GM21367 (cell line): Measurements from ENCODE around the gene PLB1.

Experiments
- ATAC-seq: cut with Tn5 transposase; IDR thresholded peaks from one replicate; pipeline ENCODE4 v1.9.1; 2021; ENCODE audit not compliant: unreplicated experiment

The PLB1 gene, protein sequence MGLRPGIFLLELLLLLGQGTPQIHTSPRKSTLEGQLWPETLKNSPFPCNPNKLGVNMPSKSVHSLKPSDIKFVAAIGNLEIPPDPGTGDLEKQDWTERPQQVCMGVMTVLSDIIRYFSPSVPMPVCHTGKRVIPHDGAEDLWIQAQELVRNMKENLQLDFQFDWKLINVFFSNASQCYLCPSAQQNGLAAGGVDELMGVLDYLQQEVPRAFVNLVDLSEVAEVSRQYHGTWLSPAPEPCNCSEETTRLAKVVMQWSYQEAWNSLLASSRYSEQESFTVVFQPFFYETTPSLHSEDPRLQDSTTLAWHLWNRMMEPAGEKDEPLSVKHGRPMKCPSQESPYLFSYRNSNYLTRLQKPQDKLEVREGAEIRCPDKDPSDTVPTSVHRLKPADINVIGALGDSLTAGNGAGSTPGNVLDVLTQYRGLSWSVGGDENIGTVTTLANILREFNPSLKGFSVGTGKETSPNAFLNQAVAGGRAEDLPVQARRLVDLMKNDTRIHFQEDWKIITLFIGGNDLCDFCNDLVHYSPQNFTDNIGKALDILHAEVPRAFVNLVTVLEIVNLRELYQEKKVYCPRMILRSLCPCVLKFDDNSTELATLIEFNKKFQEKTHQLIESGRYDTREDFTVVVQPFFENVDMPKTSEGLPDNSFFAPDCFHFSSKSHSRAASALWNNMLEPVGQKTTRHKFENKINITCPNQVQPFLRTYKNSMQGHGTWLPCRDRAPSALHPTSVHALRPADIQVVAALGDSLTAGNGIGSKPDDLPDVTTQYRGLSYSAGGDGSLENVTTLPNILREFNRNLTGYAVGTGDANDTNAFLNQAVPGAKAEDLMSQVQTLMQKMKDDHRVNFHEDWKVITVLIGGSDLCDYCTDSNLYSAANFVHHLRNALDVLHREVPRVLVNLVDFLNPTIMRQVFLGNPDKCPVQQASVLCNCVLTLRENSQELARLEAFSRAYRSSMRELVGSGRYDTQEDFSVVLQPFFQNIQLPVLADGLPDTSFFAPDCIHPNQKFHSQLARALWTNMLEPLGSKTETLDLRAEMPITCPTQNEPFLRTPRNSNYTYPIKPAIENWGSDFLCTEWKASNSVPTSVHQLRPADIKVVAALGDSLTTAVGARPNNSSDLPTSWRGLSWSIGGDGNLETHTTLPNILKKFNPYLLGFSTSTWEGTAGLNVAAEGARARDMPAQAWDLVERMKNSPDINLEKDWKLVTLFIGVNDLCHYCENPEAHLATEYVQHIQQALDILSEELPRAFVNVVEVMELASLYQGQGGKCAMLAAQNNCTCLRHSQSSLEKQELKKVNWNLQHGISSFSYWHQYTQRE (N-terminal part only)

DNA sequence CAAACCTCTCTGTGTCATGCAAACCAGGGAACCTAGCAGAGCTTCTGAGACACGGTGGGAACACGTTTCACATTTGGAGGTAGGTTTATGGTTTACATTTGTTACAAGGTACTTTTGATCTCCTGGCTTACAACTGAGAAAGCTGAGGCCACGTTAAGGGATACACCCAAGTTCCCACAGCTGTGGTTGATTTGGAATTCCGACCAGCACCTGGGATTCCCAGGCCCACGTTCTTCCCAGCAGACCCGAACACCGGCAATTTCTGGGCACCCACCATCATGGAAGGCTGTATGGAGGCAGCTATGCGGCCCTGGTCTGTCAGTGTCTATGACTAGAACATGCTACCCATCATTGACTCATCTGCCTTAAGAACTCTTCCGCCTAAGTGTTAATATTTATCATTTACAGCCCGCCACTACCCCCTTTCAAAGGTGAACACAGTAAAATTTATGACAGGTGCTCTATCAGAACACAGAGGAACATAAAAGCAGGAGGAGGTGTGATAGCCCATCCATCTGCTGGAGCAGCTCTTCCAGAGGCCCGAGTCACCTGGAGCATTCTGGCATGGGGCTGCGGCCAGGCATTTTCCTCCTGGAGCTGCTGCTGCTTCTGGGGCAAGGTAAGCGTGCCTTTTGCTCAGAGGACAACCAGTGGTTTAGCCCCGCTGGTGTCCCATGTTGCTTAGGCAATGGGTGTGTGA lies at the start of gene PLB1:
Gene PLB1, plus strand, starts transcription at position 510 of the 700 bp plus-strand sequence. Its CDS starts 55 bp downstream, at position 565.
- ATAC-seq: no peak

- ATAC-seq: no peak
These were observed 49.3 kb upstream of the PLB1 start for GRCh38 chr2:28446531-28446930.

- ATAC-seq: no peak
These were observed 48.8 kb upstream of the PLB1 start for GRCh38 chr2:28447086-28447485.

DNA sequence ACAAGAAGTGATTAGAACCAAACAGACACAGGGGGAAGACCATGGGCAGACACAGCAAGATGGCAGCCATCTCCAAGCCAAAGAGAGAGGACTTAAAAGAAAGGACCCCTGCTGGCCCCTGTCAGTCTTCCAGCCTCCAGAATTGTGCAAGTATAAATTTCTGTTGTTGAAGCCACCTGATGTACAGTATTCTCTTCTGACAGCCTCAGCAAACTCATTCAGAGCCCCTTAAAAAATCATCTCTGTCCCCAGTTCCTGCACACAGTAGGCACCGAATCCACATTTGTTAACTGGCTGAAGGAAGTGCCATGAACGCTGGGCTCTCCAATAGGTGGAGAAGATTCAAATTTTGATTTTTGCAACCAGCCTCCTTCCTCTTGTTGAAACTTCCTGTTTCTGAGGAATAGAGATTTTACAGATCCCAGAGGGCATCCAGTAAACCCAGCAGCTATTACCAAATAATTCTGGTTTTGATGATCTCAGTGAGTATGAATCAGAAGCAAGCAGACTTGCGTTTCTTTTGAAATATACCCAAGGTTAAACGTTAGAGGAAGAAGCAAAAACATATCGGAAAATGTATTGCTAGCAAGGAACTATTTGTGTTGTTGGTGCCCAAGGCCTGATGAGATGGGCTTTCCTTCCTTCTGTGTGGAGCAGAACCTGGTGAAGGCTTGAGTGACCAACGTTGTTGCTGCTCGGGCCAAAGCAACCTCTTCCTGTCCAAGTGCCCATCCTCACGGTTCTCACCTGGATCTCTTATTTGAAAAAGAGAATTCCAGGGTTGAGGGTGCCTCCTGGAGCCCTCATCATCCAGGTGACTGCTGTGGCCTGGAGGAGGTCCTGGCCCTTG lies 47.7 kb upstream of the PLB1 start:
- ATAC-seq: no peak

DNA sequence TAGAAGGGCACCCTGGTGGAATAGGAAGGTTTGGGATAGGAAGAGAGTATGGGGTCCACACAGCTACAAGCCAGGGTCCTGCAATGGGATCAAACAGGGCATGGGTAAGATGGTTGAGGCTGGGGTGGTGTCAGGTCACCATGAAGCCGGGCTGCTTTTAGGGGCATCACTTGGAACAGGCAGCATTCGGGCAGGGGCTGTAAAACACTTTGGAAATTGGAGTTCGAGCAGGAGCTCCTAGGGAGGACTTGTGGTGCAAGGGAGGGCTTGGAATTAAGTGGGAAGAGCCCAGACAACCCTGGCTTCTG lies 47.1 kb upstream of the PLB1 start:
- no peak for ATAC-seq

- no peak for ATAC-seq
These were observed 46.8 kb upstream of the PLB1 start for GRCh38 chr2:28449126-28449487.

DNA sequence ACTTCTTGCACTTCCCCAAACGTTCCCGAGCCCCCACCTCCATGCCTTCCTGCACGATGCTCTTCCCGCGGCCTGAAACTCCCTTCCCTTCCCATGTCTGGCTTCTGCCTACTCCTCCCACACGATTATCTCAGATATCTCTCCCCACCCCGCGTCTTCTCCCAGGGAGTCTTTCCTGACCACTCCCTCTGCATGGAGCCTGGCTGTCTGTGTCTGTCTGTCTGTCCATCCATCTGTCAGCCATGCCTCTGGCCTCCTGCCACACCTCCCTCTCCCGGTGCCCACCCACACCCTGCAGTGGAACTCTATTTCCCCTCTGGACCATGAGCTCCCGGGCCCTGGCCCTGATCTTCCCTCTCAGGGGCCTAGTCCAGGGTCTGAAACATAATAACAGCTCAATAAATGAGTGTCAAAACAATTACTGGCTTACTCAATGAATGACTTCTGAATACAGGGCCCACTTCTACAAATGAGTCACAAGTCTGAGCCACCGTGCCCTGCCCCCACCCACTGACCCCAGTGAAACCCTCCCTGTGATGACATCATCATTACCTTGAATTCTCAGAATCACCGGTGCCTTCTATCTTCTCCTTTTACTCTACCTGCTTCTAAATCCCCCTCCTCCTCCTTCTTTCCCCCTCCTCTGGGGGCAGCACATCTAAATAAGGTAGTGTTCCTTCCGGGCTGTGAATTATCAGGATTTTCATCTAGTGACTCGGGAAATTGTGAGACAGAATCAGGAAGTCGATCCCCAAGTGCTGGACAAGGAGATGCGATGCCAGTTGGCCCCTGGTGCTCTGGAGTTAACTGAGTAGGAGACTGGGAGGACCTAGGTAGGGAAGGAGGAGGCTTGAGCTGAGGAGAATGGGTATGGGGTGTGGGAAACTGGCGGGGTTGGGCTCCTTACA lies 46.1 kb upstream of the PLB1 start:
- ATAC-seq: no peak

GRCh38 chr2:28450901-28451565 lies 44.8 kb upstream of the PLB1 start:
- ATAC-seq: no peak

DNA sequence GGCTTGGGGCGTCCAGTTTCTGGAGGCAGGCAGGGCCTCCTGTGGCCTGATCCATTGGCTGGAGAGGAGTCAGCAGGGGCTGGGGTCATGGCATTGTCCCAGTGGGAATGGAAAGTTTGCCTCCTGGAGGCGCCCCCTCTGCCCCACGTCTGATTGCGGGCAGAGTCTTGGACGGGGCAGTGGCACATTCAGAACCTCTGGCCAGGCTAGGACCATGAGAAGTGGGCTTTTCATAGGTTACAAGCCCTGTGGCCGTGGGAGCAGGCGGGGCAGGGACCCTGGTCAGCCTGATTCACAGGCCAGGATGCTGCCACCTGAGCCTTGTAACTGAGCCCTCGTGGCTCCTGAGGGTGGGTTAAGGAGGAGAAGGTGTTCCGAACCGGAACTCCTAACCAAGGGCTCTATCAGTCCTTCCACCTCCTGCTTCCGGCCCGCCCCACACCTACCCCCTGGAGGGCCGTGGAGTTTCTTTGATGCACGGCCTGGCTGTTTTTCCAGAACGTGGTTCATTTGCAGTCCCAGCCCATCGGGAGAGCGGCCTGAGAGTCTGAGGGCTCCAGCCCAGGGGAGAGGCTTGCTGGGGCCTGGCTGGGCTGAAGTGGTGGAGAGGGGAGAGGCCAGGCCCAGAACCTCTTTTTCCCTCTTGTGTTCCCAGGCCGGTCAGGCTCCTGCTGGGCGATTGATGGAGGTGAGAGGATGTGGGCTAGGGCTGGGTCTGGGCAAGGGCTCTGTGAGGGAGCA lies 43.9 kb upstream of the PLB1 start:
- no peak for ATAC-seq

DNA sequence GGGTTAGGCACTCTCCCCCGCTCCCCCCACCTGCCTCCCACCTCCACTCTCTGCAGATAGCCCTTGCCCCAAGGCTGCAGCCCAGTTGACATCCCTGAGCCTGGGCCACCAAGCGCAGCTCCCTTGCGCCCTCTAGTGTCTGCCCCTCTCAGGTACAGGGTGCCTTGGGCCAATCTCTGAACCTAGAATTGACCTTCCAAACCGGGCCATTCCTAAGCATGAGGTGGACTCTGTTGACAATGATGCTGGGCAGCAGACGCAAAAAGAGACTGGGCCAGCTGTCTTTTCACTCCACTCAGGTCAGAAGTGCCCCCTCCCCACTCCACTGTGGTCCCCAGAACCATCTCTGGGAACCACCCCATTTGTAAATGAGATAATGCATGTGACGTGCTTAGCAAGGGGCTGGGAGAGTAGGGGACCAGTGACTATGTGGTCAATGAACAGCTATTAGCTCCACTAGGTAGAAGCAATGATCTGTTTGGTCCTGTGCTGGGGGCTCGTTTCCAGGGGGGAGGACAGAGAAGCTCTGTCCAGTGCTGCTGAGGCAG lies 43.3 kb upstream of the PLB1 start:
- ATAC-seq: no peak

DNA sequence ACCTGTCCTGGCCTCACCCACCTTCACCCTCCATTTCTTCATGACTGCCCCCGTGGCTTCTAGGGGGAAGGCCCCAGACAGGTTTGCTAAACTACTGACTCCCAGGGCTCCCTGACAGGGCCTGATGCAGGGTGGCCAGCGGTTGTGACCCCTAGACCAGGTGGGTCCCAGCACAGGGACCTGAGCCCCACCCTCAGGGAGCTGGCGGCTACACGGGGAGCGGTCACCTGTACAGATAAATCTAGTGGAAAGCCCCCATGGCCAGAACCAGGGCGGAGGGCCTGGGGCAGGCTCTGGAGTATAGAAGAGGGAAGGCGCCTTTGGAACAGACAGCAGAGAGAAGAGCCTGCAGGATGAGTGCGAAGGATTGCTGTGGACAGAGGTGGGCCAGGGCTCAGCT lies 42.5 kb upstream of the PLB1 start:
- ATAC-seq: no peak

DNA sequence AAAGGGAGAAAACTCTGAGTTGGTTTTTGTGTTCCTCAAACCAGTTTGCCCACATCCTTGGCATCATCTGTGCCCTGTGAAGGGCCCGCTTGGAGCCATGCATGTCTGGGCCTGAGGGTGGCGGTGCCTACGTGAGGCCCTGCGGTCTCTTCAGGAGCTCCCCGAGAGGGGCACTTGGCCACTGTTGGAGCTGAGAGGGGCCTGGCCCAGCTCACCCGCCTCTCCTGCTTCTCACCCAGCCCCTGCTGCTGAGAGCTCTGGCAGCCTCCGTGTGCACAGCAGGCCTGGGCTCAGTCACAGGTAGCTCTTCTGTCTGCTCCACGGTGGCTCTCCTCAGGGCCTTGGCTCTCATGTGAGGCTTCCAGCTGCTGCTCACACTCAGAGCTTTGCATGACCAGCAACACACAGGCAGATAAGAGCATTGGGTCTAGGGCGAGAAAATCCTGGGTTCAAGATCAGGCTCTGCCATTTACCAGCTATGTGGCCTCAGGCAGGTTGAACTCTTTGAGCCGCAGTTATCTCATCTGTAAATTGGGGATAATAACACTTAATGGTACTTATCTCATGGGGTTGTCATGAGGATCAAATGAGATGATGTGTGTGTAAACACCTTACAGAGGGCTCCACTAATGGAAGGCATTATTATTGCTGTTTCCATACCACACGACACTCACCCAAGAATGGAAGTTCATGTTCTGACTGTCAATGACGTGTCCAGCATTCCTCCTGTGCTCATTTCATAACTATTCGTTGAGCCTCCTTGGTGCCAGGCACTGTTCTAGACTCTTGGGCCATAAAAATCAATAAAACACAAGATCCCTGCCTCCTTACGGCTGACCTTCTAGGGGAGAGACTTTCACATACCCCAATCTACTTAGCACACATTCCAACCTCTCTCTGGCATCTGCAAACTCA lies 41.6 kb upstream of the PLB1 start:
- no peak for ATAC-seq

DNA sequence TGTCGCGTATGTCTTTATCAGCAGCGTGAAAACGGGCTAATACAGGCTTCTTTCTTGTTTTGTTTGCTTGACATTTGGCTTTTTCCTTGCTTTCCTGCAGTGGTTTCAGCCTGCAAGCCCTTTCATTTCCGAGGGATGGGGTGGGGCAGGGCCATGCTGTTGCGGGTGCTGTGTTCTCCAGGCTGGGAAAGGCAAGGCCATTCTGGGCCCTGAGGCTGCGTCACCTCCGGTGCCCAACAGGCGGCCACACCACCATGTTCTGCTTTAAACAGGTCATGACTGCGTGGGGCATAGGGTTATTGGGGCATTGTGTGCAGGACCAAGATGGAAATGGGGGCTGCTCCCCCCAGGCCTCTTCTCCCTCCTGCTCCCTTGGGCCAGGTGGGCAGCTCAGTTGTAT lies 38.6 kb upstream of the PLB1 start:
- ATAC-seq: no peak

GRCh38 chr2:28461056-28461455 lies 34.8 kb upstream of the PLB1 start:
- ATAC-seq: no peak

DNA sequence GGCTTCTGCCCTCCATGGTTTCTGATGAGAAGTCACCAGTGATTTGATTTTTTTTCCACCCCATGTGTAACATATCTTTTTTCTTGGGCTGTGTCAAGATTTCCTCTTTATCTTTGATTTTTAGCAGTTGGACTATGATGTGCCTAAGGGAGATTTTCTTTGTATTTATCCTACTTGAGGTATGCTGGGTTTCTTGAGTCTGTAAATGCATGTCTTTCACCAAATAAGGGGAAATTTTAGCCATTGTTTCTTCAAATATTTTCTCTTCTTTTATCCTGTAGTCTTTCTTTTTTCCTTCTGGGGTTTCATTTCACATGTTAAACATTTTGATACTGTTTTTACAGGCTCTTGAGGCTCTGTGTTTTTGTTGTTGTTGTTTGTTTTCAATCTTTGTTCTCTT lies 33.7 kb upstream of the PLB1 start:
- no peak for ATAC-seq

DNA sequence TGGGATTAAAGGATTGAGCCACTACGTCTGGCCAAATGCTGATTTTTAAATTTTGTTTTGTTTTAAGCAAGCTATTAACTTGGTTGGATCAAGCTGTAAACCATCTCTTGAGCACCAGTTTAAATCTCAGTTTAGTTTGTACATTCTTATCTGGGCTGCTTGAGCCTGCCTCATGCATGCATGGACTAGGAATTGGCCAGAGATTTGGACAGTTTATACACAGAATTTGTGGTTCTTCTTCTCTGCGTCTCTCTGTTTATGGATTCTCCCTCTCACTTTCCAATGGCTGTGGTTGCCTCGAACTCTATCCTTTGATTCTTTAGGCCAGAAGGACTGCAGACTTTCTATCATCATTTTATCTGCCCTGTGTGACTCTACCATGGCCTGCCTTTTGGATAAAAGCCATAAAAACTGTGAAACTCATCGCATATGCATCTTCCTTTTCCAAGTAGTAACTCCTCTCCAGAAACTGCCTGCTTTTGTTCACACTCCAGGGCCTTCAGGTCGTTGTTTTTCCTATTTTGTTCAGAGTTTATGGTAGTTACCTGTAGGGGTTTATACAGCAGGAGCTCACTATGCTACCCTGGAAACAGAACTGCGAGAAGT lies 32.5 kb upstream of the PLB1 start:
- ATAC-seq: no peak
